ACC112 (cell line): Measurements from ENCODE around the gene POLR3K.

Source experiments
- H2AFZ ChIP-seq: fragments of 200-600 bp; sonication (generic); one replicate; pipeline ENCODE4 v1.6.0; 2017; ENCODE audit warnings: antibody characterized with exemption, low read length; ENCODE audit not compliant: unreplicated experiment
- H3K27ac ChIP-seq: fragments of 200-600 bp; sonication (generic); 2 replicates; pipeline ENCODE4 v1.5.1; 2014; ENCODE audit warnings: low read depth, mild to moderate bottlenecking, antibody characterized with exemption, low read length, moderate library complexity
- H3K27me3 ChIP-seq: fragments of 200-600 bp; sonication (generic); 2 replicates; pipeline ENCODE4 v1.6.1; 2014; ENCODE audit warnings: mild to moderate bottlenecking, antibody characterized with exemption, low read length, moderate library complexity, mixed read lengths; ENCODE audit not compliant: insufficient read depth
- H3K36me3 ChIP-seq: fragments of 200-600 bp; sonication (generic); 2 replicates; pipeline ENCODE4 v1.6.1; 2016; ENCODE audit warnings: mild to moderate bottlenecking, antibody characterized with exemption, low read length, moderate library complexity, mixed read lengths; ENCODE audit not compliant: insufficient read depth
- H3K4me1 ChIP-seq: fragments of 200-600 bp; sonication (generic); one replicate; pipeline ENCODE4 v1.6.1; 2016; ENCODE audit warnings: low read length, mixed read lengths; ENCODE audit not compliant: insufficient read depth, unreplicated experiment, control insufficient read depth
- H3K4me3 ChIP-seq: fragments of 200-600 bp; sonication (generic); 2 replicates; pipeline ENCODE4 v1.5.1; 2014; ENCODE audit warnings: mild to moderate bottlenecking, low read depth, low read length
- H3K79me2 ChIP-seq: fragments of 200-600 bp; sonication (generic); one replicate; pipeline ENCODE4 v1.6.0; 2016; ENCODE audit warnings: low read length; ENCODE audit not compliant: control insufficient read depth, unreplicated experiment, insufficient read depth

Gene POLR3K

GRCh38 chr16:63466-63865, 10.1 kb upstream of the POLR3K start:
- Histone ChIP-seq H3K4me3 (no peak overlapping the region), H3K79me2 (peaks cover 30% of the 10 kb centered on the region), H3K27ac (no peak overlapping the region), H3K4me1 (peaks cover 13% of the 10 kb centered on the region), H3K36me3 (peaks cover 5% of the 10 kb centered on the region; the same call in 1 of the 2 replicates), H2AFZ (no peak overlapping the region), H3K27me3 (no peaks in the 10 kb centered on the region)

GRCh38 chr16:62968-63391, 9.6 kb upstream of the POLR3K start:
- peaks cover 10% of the 10 kb centered on the region; the same call in 1 of the 2 replicates for H3K36me3 ChIP-seq
- no peaks in the 10 kb centered on the region for H3K27me3 ChIP-seq
- H3K4me1 ChIP-seq, result peaks cover 10% of the 10 kb centered on the region
- H3K27ac ChIP-seq, result no peak overlapping the region
- H3K79me2 ChIP-seq, result peaks cover 26% of the 10 kb centered on the region
- no peak overlapping the region for H3K4me3 ChIP-seq
- H2AFZ ChIP-seq, result no peak overlapping the region

- H3K4me1 ChIP-seq, result peaks cover 10% of the 10 kb centered on the region
- H3K4me3 ChIP-seq, result no peak overlapping the region
- H3K27me3 ChIP-seq, result no peaks in the 10 kb centered on the region
- no peak overlapping the region for H3K27ac ChIP-seq
- peaks cover 12% of the 10 kb centered on the region; the same call in 1 of the 2 replicates for H3K36me3 ChIP-seq
- no peak overlapping the region for H2AFZ ChIP-seq
- H3K79me2 ChIP-seq, result peaks cover 21% of the 10 kb centered on the region
Measured at GRCh38 chr16:62283-62967, 9.0 kb upstream of the POLR3K start.

GRCh38 chr16:61879-62281, 8.5 kb upstream of the POLR3K start:
- H3K4me1 ChIP-seq, result peaks cover 10% of the 10 kb centered on the region
- no peaks in the 10 kb centered on the region for H3K27me3 ChIP-seq
- H3K79me2 ChIP-seq, result peaks cover 17% of the 10 kb centered on the region
- H3K4me3 ChIP-seq, result no peak overlapping the region
- peaks cover 17% of the 10 kb centered on the region; the same call in 1 of the 2 replicates for H3K36me3 ChIP-seq
- H2AFZ ChIP-seq, result no peak overlapping the region
- H3K27ac ChIP-seq, result no peak overlapping the region

- no peak overlapping the region for H2AFZ ChIP-seq
- H3K79me2 ChIP-seq, result peaks cover 10% of the 10 kb centered on the region
- H3K27ac ChIP-seq, result no peak overlapping the region
- H3K4me3 ChIP-seq, result no peak overlapping the region
- peaks cover 22% of the 10 kb centered on the region; the same call in 1 of the 2 replicates for H3K36me3 ChIP-seq
- peaks cover 8% of the 10 kb centered on the region for H3K4me1 ChIP-seq
- H3K27me3 ChIP-seq, result no peaks in the 10 kb centered on the region
Measured at GRCh38 chr16:60929-61878, 7.8 kb upstream of the POLR3K start.

- H3K27ac ChIP-seq, result no peak overlapping the region
- no peak overlapping the region for H2AFZ ChIP-seq
- H3K27me3 ChIP-seq, result no peaks in the 10 kb centered on the region
- no peak overlapping the region for H3K4me3 ChIP-seq
- peaks cover 23% of the 10 kb centered on the region; the same call in 1 of the 2 replicates for H3K36me3 ChIP-seq
- peaks cover 3% of the 10 kb centered on the region for H3K79me2 ChIP-seq
- H3K4me1 ChIP-seq, result peaks cover 3% of the 10 kb centered on the region
Measured at GRCh38 chr16:60166-60565, 6.8 kb upstream of the POLR3K start.

GRCh38 chr16:59440-60059, 6.1 kb upstream of the POLR3K start:
- Histone ChIP-seq H2AFZ (no peak overlapping the region), H3K4me3 (no peak overlapping the region), H3K27ac (no peak overlapping the region), H3K79me2 (no peaks in the 10 kb centered on the region), H3K4me1 (peaks cover 3% of the 10 kb centered on the region), H3K36me3 (peaks cover 23% of the 10 kb centered on the region; the same call in 1 of the 2 replicates), H3K27me3 (no peaks in the 10 kb centered on the region)

- Histone ChIP-seq H3K36me3 (peaks cover 23% of the 10 kb centered on the region; the same call in 1 of the 2 replicates), H3K27ac (no peak overlapping the region), H3K4me1 (peaks cover 3% of the 10 kb centered on the region), H3K4me3 (no peak overlapping the region), H3K79me2 (peaks cover 7% of the 10 kb centered on the region), H2AFZ (no peak overlapping the region), H3K27me3 (no peaks in the 10 kb centered on the region)
Measured at GRCh38 chr16:58491-59439, 5.4 kb upstream of the POLR3K start.

GRCh38 chr16:57711-58110, 4.3 kb upstream of the POLR3K start:
- H2AFZ ChIP-seq, result no peak overlapping the region
- no peaks in the 10 kb centered on the region for H3K27me3 ChIP-seq
- H3K4me3 ChIP-seq, result no peak overlapping the region
- peaks cover 23% of the 10 kb centered on the region; the same call in 1 of the 2 replicates for H3K36me3 ChIP-seq
- peak overlapping the region; percentile 24; the same call in 1 of the 2 replicates for H3K27ac ChIP-seq
- H3K4me1 ChIP-seq, result peaks cover 3% of the 10 kb centered on the region
- peaks cover 7% of the 10 kb centered on the region for H3K79me2 ChIP-seq
